Measurements from ENCODE around the gene ADGRD2. TPM values are rescaled to one million over a fixed set of nuclear protein-coding genes. Genes with fewer than 3 reads are reported as not detected.

ADGRD2 gene
- total RNA-seq, 1 donor from 2014 or later, result not detected

GRCh38 chr9:124505901-124506346 is 55.7 kb downstream of the ADGRD2 start:
- Histone ChIP-seq H3K4me3 (no peak overlapping the region), H3K27me3 (ENCODE audit: low read depth) (peaks cover 60% of the 10 kb centered on the region), H3K27ac (replicated peaks) (no peak overlapping the region), H3K36me3 (no peaks in the 10 kb centered on the region), H3K9me3 (replicated peaks) (no peaks in the 10 kb centered on the region), H3K4me1 (peaks cover 21% of the 10 kb centered on the region)
- TF ChIP-seq, protein P1, sequence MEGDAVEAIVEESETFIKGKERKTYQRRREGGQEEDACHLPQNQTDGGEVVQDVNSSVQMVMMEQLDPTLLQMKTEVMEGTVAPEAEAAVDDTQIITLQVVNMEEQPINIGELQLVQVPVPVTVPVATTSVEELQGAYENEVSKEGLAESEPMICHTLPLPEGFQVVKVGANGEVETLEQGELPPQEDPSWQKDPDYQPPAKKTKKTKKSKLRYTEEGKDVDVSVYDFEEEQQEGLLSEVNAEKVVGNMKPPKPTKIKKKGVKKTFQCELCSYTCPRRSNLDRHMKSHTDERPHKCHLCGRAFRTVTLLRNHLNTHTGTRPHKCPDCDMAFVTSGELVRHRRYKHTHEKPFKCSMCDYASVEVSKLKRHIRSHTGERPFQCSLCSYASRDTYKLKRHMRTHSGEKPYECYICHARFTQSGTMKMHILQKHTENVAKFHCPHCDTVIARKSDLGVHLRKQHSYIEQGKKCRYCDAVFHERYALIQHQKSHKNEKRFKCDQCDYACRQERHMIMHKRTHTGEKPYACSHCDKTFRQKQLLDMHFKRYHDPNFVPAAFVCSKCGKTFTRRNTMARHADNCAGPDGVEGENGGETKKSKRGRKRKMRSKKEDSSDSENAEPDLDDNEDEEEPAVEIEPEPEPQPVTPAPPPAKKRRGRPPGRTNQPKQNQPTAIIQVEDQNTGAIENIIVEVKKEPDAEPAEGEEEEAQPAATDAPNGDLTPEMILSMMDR (IDR thresholded peaks at IDR 0.05; ENCODE audit: borderline replicate concordance), result no peak
- intact Hi-C loops (cut with micrococcal nuclease), result no loop called here
- no peak for DNase-seq

DNA sequence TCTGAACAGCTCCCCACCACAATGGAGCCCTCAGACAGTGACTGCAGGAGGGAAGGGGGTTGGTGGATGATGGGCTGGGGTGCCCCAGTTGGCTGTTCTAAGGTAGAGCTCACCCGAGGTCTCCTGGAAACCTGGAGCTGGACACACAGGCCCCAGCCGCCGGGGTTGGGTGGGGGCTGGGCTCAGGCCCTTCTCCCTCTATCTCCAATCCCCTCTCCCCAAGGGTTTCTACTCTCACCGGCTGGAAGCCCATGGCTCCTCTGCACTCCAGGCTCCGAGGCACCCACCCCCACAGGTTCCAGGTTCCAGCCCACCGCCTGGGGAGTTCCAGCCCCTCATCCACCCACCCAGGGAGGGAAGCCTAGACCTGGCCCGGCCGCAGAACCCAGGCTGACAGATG is 56.2 kb downstream of the ADGRD2 start:
- TF ChIP-seq, protein P1 (IDR thresholded peaks at IDR 0.05; ENCODE audit: borderline replicate concordance), result no peak
- Histone ChIP-seq H3K4me1 (peaks cover 21% of the 10 kb centered on the region), H3K27me3 (ENCODE audit: low read depth) (peaks cover 55% of the 10 kb centered on the region), H3K4me3 (no peak overlapping the region), H3K9me3 (replicated peaks) (no peaks in the 10 kb centered on the region), H3K27ac (replicated peaks) (no peak overlapping the region), H3K36me3 (no peaks in the 10 kb centered on the region)
- intact Hi-C loops (cut with micrococcal nuclease), result no loop called here
- DNase-seq, result no peak

DNA sequence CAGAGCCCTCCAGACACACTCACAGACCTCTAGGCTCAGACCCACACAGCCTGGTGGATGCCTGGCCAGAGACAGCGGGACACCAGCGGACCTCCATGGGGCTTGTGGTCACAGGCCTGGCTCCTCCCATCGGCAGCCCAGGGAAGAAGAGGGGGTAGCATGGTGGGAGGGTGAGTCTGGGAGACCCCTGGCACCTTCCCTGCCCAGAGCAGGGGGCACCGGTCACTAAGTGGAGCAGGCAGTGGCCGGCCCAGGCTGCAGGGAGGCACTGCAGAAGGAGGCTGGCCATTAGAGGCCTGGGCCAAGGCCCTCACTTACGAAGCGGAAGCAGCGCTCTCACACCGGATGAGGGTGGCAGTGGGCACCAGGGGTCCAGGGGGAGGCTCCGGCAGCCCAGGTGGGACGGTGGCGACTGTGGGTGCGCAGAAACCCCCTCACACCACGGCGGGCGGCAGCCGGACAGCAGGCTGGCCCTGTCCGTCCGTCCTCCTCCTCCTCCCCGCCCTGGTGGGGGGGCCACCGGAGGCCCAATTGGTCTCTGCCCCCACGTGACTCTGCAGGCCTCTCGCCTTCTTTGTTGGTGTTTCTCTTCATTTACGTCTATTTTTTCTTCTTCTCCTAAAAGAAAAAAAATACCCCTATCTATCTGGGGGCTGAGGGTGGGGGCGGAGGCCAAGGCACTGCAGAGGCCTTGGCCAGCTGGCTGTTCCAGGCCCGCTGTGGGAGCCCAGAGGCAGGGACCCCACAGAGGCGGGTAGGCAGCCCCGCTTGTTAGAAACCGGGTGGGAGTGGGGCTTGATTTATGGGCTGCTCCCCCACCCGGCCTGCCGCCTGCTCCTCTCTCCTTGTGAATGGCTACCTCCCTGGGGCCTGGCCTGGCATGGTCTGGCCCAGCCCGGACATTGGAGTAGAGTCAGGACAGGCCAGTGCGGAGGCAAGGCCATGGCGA is 57.0 kb downstream of the ADGRD2 start, which contains the start of gene NR5A1:
NR5A1 (minus strand) TSS at position 469 of the 949 bp plus-strand sequence. CDS start 4,004 bp downstream, outside the sequence.
- Histone ChIP-seq H3K9me3 (replicated peaks) (no peaks in the 10 kb centered on the region), H3K27ac (replicated peaks) (no peak within 1 kb of the TSS), H3K4me3 (no peak within 1 kb of the TSS), H3K27me3 (ENCODE audit: low read depth) (peaks cover 50% of the 10 kb centered on the region), H3K4me1 (peaks cover 21% of the 10 kb centered on the region), H3K36me3 (no peaks in the 10 kb centered on the region)
- intact Hi-C loops (cut with micrococcal nuclease), result no loop called here
- TF ChIP-seq, protein P1 (IDR thresholded peaks at IDR 0.05; ENCODE audit: borderline replicate concordance), result no peak
- DNase-seq, result no peak

- peaks cover 22% of the 10 kb centered on the region for H3K4me1 ChIP-seq
- TF ChIP-seq, protein P1 (IDR thresholded peaks at IDR 0.05; ENCODE audit: borderline replicate concordance), result no peak
- peaks cover 50% of the 10 kb centered on the region for H3K27me3 ChIP-seq (ENCODE audit: low read depth)
- no peaks in the 10 kb centered on the region for H3K9me3 ChIP-seq (replicated peaks)
- no peaks in the 10 kb centered on the region for H3K36me3 ChIP-seq
- H3K4me3 ChIP-seq, result no peak overlapping the region
- no peak overlapping the region for H3K27ac ChIP-seq (replicated peaks)
- intact Hi-C loops (cut with micrococcal nuclease), result no loop called here
- DNase-seq, result no peak
These were observed 57.7 kb downstream of the ADGRD2 start for GRCh38 chr9:124507880-124508423.

GRCh38 chr9:124510650-124511425 is 60.6 kb downstream of the ADGRD2 start:
- intact Hi-C loops (cut with micrococcal nuclease), result no loop called here
- no peak overlapping the region for H3K27ac ChIP-seq (replicated peaks)

More at GRCh38 chr9:124510650-124511425, 60.6 kb downstream of the ADGRD2 start:
- peaks cover 16% of the 10 kb centered on the region for H3K4me1 ChIP-seq
- H3K4me3 ChIP-seq, result no peak overlapping the region
- H3K27me3 ChIP-seq (ENCODE audit: low read depth), result peaks cover 23% of the 10 kb centered on the region
- no peaks in the 10 kb centered on the region for H3K9me3 ChIP-seq (replicated peaks)
- no peaks in the 10 kb centered on the region for H3K36me3 ChIP-seq
- TF ChIP-seq, protein P1 (IDR thresholded peaks at IDR 0.05; ENCODE audit: borderline replicate concordance), result no peak
- DNase-seq, result no peak
